Natural killer cell (primary cell): ENCODE measurements around the gene DUS1L. TPM values are rescaled to one million over a fixed set of nuclear protein-coding genes. Genes with fewer than 3 reads are reported as not detected.

Source experiments
- ATAC-seq, 3 donors: fragments of 150-1000 bp in 2 of 3; fragments of 200-7000 bp in 1 of 3; cut with Tn5 transposase; 1 replicate in 1 of 3; 2 replicates in 2 of 3; pipeline ENCODE4 v1.10.0; 2021; ENCODE audit warnings: mild to moderate bottlenecking in 2 of 3, moderate library complexity in 2 of 3
- DNase-seq, 2 donors: peaks; one replicate each; pipeline versions ENCODE4 v3.0.0 to v3.0.0-alpha.2; 2013 to 2021; ENCODE audit warnings: mixed read lengths in 1 of 2
- H3K27ac ChIP-seq: one replicate; pipeline ENCODE4 v1.5.1; 2013; ENCODE audit warnings: mild to moderate bottlenecking, low read length
- H3K27me3 ChIP-seq: one replicate; pipeline ENCODE4 v1.6.1; 2013; ENCODE audit warnings: low read length; ENCODE audit not compliant: control insufficient read depth, insufficient read depth
- H3K36me3 ChIP-seq: one replicate; pipeline ENCODE4 v1.6.1; 2013; ENCODE audit warnings: low read length; ENCODE audit not compliant: control insufficient read depth, insufficient read depth
- H3K4me1 ChIP-seq: one replicate; pipeline ENCODE4 v1.6.1; 2013; ENCODE audit warnings: low read length; ENCODE audit not compliant: control insufficient read depth, insufficient read depth
- H3K4me3 ChIP-seq: one replicate; pipeline ENCODE4 v1.5.1; 2013; ENCODE audit warnings: low read length
- H3K9me3 ChIP-seq: one replicate; pipeline ENCODE4 v1.6.1; 2013; ENCODE audit warnings: low read length; ENCODE audit not compliant: control insufficient read depth, insufficient read depth
- H3K27ac Mint-ChIP-seq, 2 donors: one replicate each; pipeline ENCODE4 v1.8.0; 2022; ENCODE audit warnings: mild to moderate bottlenecking in 2 of 2, mixed read lengths in 2 of 2, moderate library complexity in 1 of 2
- H3K27me3 Mint-ChIP-seq, 2 donors: one replicate each; pipeline ENCODE4 v1.8.0; 2022; ENCODE audit warnings: low read depth in 2 of 2, mixed read lengths in 2 of 2
- H3K36me3 Mint-ChIP-seq: one replicate; pipeline ENCODE4 v1.8.0; 2022; ENCODE audit warnings: mixed read lengths
- H3K4me1 Mint-ChIP-seq, 2 donors: one replicate each; pipeline ENCODE4 v1.8.0; 2022; ENCODE audit warnings: mixed read lengths in 2 of 2
- H3K4me3 Mint-ChIP-seq: one replicate; pipeline ENCODE4 v1.8.0; 2022; ENCODE audit warnings: mild to moderate bottlenecking, moderate library complexity, mixed read lengths
- H3K9me3 Mint-ChIP-seq, 2 donors: one replicate each; pipeline ENCODE4 v1.8.0; 2022; ENCODE audit warnings: mixed read lengths in 2 of 2
- CTCF ChIP-seq: fragments of 200-600 bp; IDR thresholded peaks from one replicate; pipeline ENCODE4 v1.8.0; 2022; ENCODE audit warnings: antibody characterized with exemption
- WGBS: methylation state at CpG from one replicate; pipeline ENCODE4 v1.1.7; 2013; ENCODE audit warnings: missing lambda C conversion rate; ENCODE audit not compliant: insufficient coverage; 5-methylcytosine and 5-hydroxymethylcytosine counted together
- intact Hi-C: fragments of 100-400 bp; cut with micrococcal nuclease; formaldehyde crosslinking; loops from one replicate; pipeline ENCODE4 v1.14.2; 2022
- total RNA-seq, 4 donors: library from RNA; stranded (reverse); fragments of 120-200 nt in 1 of 4; gene quantifications; one replicate each; pipeline versions ENCODE4 v1.2.3 to v1.2.4, GENCODE V29; 2013 to 2022

DUS1L gene
- total RNA-seq, 3 donors from 2014 or later (not counting 1 experiment from before 2014, with no cell fraction given) = 122 to 144 (median 136) TPM

- peak within 1 kb of the TSS; percentile 90 to 94 for H3K27ac Mint-ChIP-seq
- TF ChIP-seq CTCF = peak; percentile 91
These were observed 28.3 kb downstream of the DUS1L start, which contains the start of gene DCXR for GRCh38 chr17:82037092-82037888. DCXR (minus strand) TSS chr17:82037697; CDS start chr17:82037682, 15 bp downstream.

GRCh38 chr17:82036634-82037091 is 28.9 kb downstream of the DUS1L start:
- Mint-ChIP-seq H3K36me3 (no peaks in the 10 kb centered on the region), H3K27me3 (no peaks in the 10 kb centered on the region), H3K9me3 (no peaks in the 10 kb centered on the region), H3K27ac (no peak overlapping the region), H3K4me3 (peak overlapping the region; percentile 94), H3K4me1 (peaks cover 7 to 22% of the 10 kb centered on the region in 2 donors)
- ATAC-seq = no peak
- Histone ChIP-seq H3K4me3 (peak overlapping the region; percentile 69), H3K27me3 (peaks cover 2% of the 10 kb centered on the region), H3K4me1 (peaks cover 26% of the 10 kb centered on the region), H3K27ac (peak overlapping the region; percentile 78), H3K36me3 (no peaks in the 10 kb centered on the region), H3K9me3 (no peaks in the 10 kb centered on the region)
- 49% methylated on average over 23 of the region's 23 CpGs for WGBS
- no peak for DNase-seq
- TF ChIP-seq CTCF = no peak
- intact Hi-C loops = loop anchor here (1.0 to 5.0 kb wide), 3 partner anchors 13 to 74 kb away; partner anchors contain the start of genes GPS1, LRRC45, NOTUM and RFNG

More at GRCh38 chr17:82037092-82037888, 28.3 kb downstream of the DUS1L start, which contains the start of gene DCXR:
- Histone ChIP-seq H3K4me1 (peaks cover 22% of the 10 kb centered on the region), H3K4me3 (peak within 1 kb of the TSS; percentile 69), H3K36me3 (no peaks in the 10 kb centered on the region), H3K9me3 (no peaks in the 10 kb centered on the region), H3K27ac (peak within 1 kb of the TSS; percentile 78), H3K27me3 (no peaks in the 10 kb centered on the region)
- Mint-ChIP-seq H3K36me3 (no peaks in the 10 kb centered on the region), H3K9me3 (no peaks in the 10 kb centered on the region), H3K4me3 (peak within 1 kb of the TSS; percentile 94), H3K27me3 (no peaks in the 10 kb centered on the region), H3K4me1 (peaks cover 7 to 22% of the 10 kb centered on the region in 2 donors)
- intact Hi-C loops = loop anchor here (1.0 to 5.0 kb wide), 3 partner anchors 14 to 75 kb away; partner anchors contain the start of genes GPS1, LRRC45, NOTUM and RFNG
- ATAC-seq (peak; percentile 90 to 98 (median 91)), DNase-seq (peak; percentile 94 to 96)
- WGBS = under 1% methylated on average over 92 of the region's 92 CpGs

- Histone ChIP-seq H3K4me1 (peaks cover 26% of the 10 kb centered on the region), H3K27ac (no peak overlapping the region), H3K27me3 (peaks cover 2% of the 10 kb centered on the region), H3K9me3 (no peaks in the 10 kb centered on the region), H3K4me3 (no peak overlapping the region), H3K36me3 (no peaks in the 10 kb centered on the region)
- no peaks in the 10 kb centered on the region for H3K9me3 Mint-ChIP-seq
- intact Hi-C loops = loop anchor here (5.0 kb wide), 1 partner anchor 74 kb away; the partner anchor contains the start of gene NOTUM
- 91% methylated on average over 20 of the region's 20 CpGs for WGBS
- no peaks in the 10 kb centered on the region for H3K36me3 Mint-ChIP-seq
- DNase-seq (no peak), ATAC-seq (no peak)
- no peak overlapping the region for H3K27ac Mint-ChIP-seq
- no peaks in the 10 kb centered on the region for H3K27me3 Mint-ChIP-seq
- TF ChIP-seq CTCF = no peak
- peak overlapping the region; percentile 94 for H3K4me3 Mint-ChIP-seq
- peaks cover 7 to 22% of the 10 kb centered on the region in 2 donors for H3K4me1 Mint-ChIP-seq
These were observed 29.5 kb downstream of the DUS1L start for GRCh38 chr17:82035956-82036633.
